Psoas muscle (tissue), 8 donors: Measurements from ENCODE around the gene SUSD6. TPM values are rescaled to one million over a fixed set of nuclear protein-coding genes. Genes with fewer than 3 reads are reported as not detected.

Experiments used
- ATAC-seq, 4 donors: fragments of 200-7000 bp; cut with Tn5 transposase; one replicate each; pipeline ENCODE4 v1.9.1; 2020; ENCODE audit warnings: moderate library complexity in 3 of 4, mild to moderate bottlenecking in 2 of 4
- DNase-seq, 2 donors: peaks; one replicate each; pipeline ENCODE4 v3.0.0-alpha.2; 2020
- H3K27ac ChIP-seq: fragments of 200-600 bp; one replicate; pipeline ENCODE4 v1.8.0; 2022
- H3K27me3 ChIP-seq, 3 donors: fragments of 200-600 bp in 1 of 3; one replicate each; pipeline versions ENCODE4 v1.6.1 to v1.8.0; 2013 to 2022; ENCODE audit warnings: low read length in 2 of 3, mild to moderate bottlenecking in 2 of 3, moderate library complexity in 1 of 3; ENCODE audit not compliant: insufficient read depth in 3 of 3
- H3K36me3 ChIP-seq, 2 donors: fragments of 200-600 bp in 1 of 2; one replicate each; pipeline versions ENCODE4 v1.6.1 to v1.8.0; 2013 to 2022; ENCODE audit warnings: low read depth in 1 of 2, mild to moderate bottlenecking in 1 of 2, moderate library complexity in 1 of 2; ENCODE audit not compliant: insufficient read depth in 1 of 2
- H3K4me1 ChIP-seq: fragments of 200-600 bp; one replicate; pipeline ENCODE4 v1.8.0; 2022
- H3K4me3 ChIP-seq: fragments of 200-600 bp; one replicate; pipeline ENCODE4 v1.8.0; 2022; ENCODE audit warnings: mild to moderate bottlenecking
- H3K9me3 ChIP-seq: fragments of 200-600 bp; one replicate; pipeline ENCODE4 v1.8.0; 2022
- CTCF ChIP-seq: fragments of 200-600 bp; IDR thresholded peaks from one replicate; pipeline ENCODE4 v1.8.0; 2022; ENCODE audit warnings: antibody characterized with exemption
- WGBS, 3 donors: extraction: QIAGEN DNeasy Blood & Tissue Kit; methylation state at CpG; one replicate each; pipeline versions ENCODE4 v1.1.6 to v1.1.7; 2013; 5-methylcytosine and 5-hydroxymethylcytosine counted together
- intact Hi-C, 2 donors: fragments of 100-400 bp; cut with DNase I; formaldehyde crosslinking; loops; one replicate each; pipeline versions ENCODE4 v1.11.0 to v1.14.2; 2022
- polyA plus RNA-seq, 3 donors: library from polyadenylated mRNA; stranded (reverse); fragments of 200-250 nt; gene quantifications; one replicate each; pipeline ENCODE4 v1.2.3, GENCODE V29; 2013
- total RNA-seq, 4 donors: library from RNA; stranded (reverse); fragmentation: NEBNext Ultra II Directional in 2 of 4; extraction: Animal tissue kit (Norgen Biotek cat#: 25700) in 2 of 4; gene quantifications; one replicate each; pipeline versions ENCODE4 v1.2.1 to v1.2.4, GENCODE V29; 2021 to 2023
- donor health status: healthy with polysubstance abuse.
- donor health status: DM: no; HTN: no; CAD: no; lungs with moderate emphysema.
- donor health status: Bipolar disorder and iron deficiency.
- donor health status: healthy.
- donor health status: DM: yes; HTN: yes; CAD: no.
- donor health status: DM: no; HTN: no; CAD: no.
- donor health status: DM: no; HTN: no; CAD: no.
- donor health status: DM: yes; HTN: yes; CAD: no.

SUSD6 gene
- total and polyA plus RNA-seq, 7 donors: 6.9 to 23.4 (median 14.9) TPM

- ATAC-seq: no peak
- no peak for DNase-seq
- Histone ChIP-seq H3K27ac (no peak overlapping the region), H3K4me3 (no peak overlapping the region), H3K4me1 (peaks cover 65% of the 10 kb centered on the region), H3K36me3 (peaks cover 6 to 21% of the 10 kb centered on the region in 2 donors), H3K9me3 (no peaks in the 10 kb centered on the region), H3K27me3 (no peaks in the 10 kb centered on the region)
- no peak for TF ChIP-seq CTCF
- intact Hi-C loops: no loop called here
- WGBS, 3 donors: 35 to 46% (median 41%) methylated on average over 3 of the region's 3 CpGs
Observed at GRCh38 chr14:69663300-69663643, 51.9 kb downstream of the SUSD6 start.

GRCh38 chr14:69664265-69664664 is 52.9 kb downstream of the SUSD6 start:
- peaks cover 64% of the 10 kb centered on the region for H3K4me1 ChIP-seq
- peaks cover 6 to 15% of the 10 kb centered on the region in 2 donors for H3K36me3 ChIP-seq
- H3K27ac ChIP-seq: peak overlapping the region; percentile 20
- peak; percentile 28 to 64 (median 40) for ATAC-seq
- TF ChIP-seq CTCF: no peak
- no peaks in the 10 kb centered on the region for H3K9me3 ChIP-seq
- no peaks in the 10 kb centered on the region for H3K27me3 ChIP-seq
- WGBS, 3 donors: 59 to 76% (median 65%) methylated on average over 4 of the region's 4 CpGs
- no peak overlapping the region for H3K4me3 ChIP-seq
- no peak for DNase-seq
- intact Hi-C loops: no loop called here

- Histone ChIP-seq H3K9me3 (no peaks in the 10 kb centered on the region), H3K4me3 (no peak overlapping the region), H3K36me3 (peaks cover 3 to 7% of the 10 kb centered on the region in 2 donors), H3K27me3 (no peaks in the 10 kb centered on the region), H3K27ac (peak overlapping the region; percentile 11), H3K4me1 (peaks cover 72% of the 10 kb centered on the region)
- no peak for TF ChIP-seq CTCF
- ATAC-seq (peak in 1 of 4 donors; percentile 17), DNase-seq (no peak)
- intact Hi-C loops: no loop called here
- 62 to 69% (median 67%) methylated on average over 7 of the region's 7 CpGs for WGBS, 3 donors
Observed at GRCh38 chr14:69664865-69665526, 53.6 kb downstream of the SUSD6 start.

GRCh38 chr14:69665631-69666030 is 54.2 kb downstream of the SUSD6 start:
- WGBS, 3 donors: 57 to 85% (median 62%) methylated on average over 1 of the region's 1 CpG
- H3K4me1 ChIP-seq: peaks cover 73% of the 10 kb centered on the region
- ATAC-seq (no peak), DNase-seq (no peak)
- no peaks in the 10 kb centered on the region for H3K9me3 ChIP-seq
- H3K36me3 ChIP-seq: peaks cover 0 to under 1% of the 10 kb centered on the region in 2 donors
- peak overlapping the region; percentile 11 for H3K27ac ChIP-seq
- no peak overlapping the region for H3K4me3 ChIP-seq
- H3K27me3 ChIP-seq: no peaks in the 10 kb centered on the region
- intact Hi-C loops: no loop called here
- no peak for TF ChIP-seq CTCF

GRCh38 chr14:69666112-69666511 is 54.7 kb downstream of the SUSD6 start:
- Histone ChIP-seq H3K4me3 (no peak overlapping the region), H3K36me3 (no peaks in the 10 kb centered on the region), H3K27ac (no peak overlapping the region), H3K4me1 (peaks cover 72% of the 10 kb centered on the region), H3K27me3 (no peaks in the 10 kb centered on the region), H3K9me3 (no peaks in the 10 kb centered on the region)
- no peak for TF ChIP-seq CTCF
- intact Hi-C loops: no loop called here
- no peak for DNase-seq
- no peak for ATAC-seq
- 40 to 72% (median 40%) methylated on average over 3 of the region's 3 CpGs for WGBS, 3 donors
